ENCODE results near the gene TMEM151B.

DNA sequence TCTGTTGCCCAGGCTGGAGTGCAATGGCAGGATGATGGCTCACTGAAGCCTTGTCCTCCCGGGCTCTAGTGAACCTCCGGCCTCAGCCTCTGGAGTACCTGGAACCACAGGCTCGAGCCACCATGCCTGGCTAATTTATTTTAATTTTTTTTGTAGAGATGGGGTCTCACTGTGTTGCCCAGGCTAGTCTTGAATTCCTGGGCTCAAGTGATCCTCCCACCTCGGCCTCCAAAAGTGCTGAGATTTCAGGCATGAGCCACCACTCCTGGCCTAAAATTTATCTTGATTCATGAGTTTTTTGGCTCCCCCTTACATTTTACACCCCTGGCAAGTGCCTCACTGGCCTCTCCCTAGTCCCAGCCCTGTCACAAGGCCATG lies 49.3 kb upstream of the TMEM151B start:
- TF ChIP-seq, protein P1, sequence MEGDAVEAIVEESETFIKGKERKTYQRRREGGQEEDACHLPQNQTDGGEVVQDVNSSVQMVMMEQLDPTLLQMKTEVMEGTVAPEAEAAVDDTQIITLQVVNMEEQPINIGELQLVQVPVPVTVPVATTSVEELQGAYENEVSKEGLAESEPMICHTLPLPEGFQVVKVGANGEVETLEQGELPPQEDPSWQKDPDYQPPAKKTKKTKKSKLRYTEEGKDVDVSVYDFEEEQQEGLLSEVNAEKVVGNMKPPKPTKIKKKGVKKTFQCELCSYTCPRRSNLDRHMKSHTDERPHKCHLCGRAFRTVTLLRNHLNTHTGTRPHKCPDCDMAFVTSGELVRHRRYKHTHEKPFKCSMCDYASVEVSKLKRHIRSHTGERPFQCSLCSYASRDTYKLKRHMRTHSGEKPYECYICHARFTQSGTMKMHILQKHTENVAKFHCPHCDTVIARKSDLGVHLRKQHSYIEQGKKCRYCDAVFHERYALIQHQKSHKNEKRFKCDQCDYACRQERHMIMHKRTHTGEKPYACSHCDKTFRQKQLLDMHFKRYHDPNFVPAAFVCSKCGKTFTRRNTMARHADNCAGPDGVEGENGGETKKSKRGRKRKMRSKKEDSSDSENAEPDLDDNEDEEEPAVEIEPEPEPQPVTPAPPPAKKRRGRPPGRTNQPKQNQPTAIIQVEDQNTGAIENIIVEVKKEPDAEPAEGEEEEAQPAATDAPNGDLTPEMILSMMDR (IDR thresholded peaks at IDR 0.05) = no peak
- no peak for TF ChIP-seq POLR2A (IDR thresholded peaks at IDR 0.05)
- TF ChIP-seq POLR2AphosphoS5 (IDR thresholded peaks at IDR 0.05) = no peak

All from upper lobe of left lung (tissue), 4 donors.